CD4-positive, alpha-beta T cell (primary cell): ENCODE measurements around the gene FOXO3. TPM values are rescaled to one million over a fixed set of nuclear protein-coding genes. Genes with fewer than 3 reads are reported as not detected.

Experiments
- ATAC-seq: fragments of 200-7000 bp; cut with Tn5 transposase; one replicate; pipeline ENCODE4 v1.10.0; 2022; ENCODE audit warnings: mild to moderate bottlenecking; ENCODE audit not compliant: poor library complexity
- CTCF ChIA-PET: fragments of 350-600 bp; sonication (Branson Sonifier 250); formaldehyde crosslinking; loops from one replicate; lab custom pipeline; 2021; ENCODE audit warnings: antibody characterized with exemption, inconsistent platforms; lab: Charles Lee
- POLR2A ChIA-PET: fragments of 350-600 bp; sonication (Branson Sonifier 250); formaldehyde crosslinking; loops from one replicate; lab custom pipeline; 2021; ENCODE audit warnings: antibody characterized with exemption, inconsistent platforms; lab: Charles Lee
- DNase-seq, 14 experiments: peaks; one replicate each; pipeline ENCODE4 v3.0.0-alpha.2; 2013 to 2020; ENCODE audit warnings: mixed read lengths in 2 of 14
- H3K27ac ChIP-seq, 2 donors: one replicate each; pipeline versions ENCODE4 v1.5.1 to v1.7.0; 2013; ENCODE audit warnings: low read length in 2 of 2, low read depth in 1 of 2, mild to moderate bottlenecking in 1 of 2
- H3K27me3 ChIP-seq, 2 experiments: 1 replicate in 1 of 2; 2 replicates in 1 of 2; pipeline versions ENCODE4 v1.6.1 to v1.7.0; 2013; ENCODE audit warnings: low read length in 2 of 2, control low read depth in 1 of 2, mild to moderate bottlenecking in 1 of 2, moderate library complexity in 1 of 2; ENCODE audit not compliant: insufficient read depth in 2 of 2, control insufficient read depth in 1 of 2
- H3K36me3 ChIP-seq: one replicate; pipeline ENCODE4 v1.6.1; 2013; ENCODE audit warnings: low read length, control low read depth; ENCODE audit not compliant: insufficient read depth
- H3K4me1 ChIP-seq: one replicate; pipeline ENCODE4 v1.6.1; 2013; ENCODE audit warnings: low read length, control low read depth; ENCODE audit not compliant: insufficient read depth
- H3K4me3 ChIP-seq: one replicate; pipeline ENCODE4 v1.5.1; 2013; ENCODE audit warnings: mild to moderate bottlenecking, low read length, moderate library complexity
- H3K9me3 ChIP-seq, 2 experiments: 1 replicate in 1 of 2; 2 replicates in 1 of 2; pipeline versions ENCODE4 v1.6.1 to v1.7.0; 2013; ENCODE audit warnings: low read length in 2 of 2, mild to moderate bottlenecking in 2 of 2, control low read depth in 1 of 2, moderate library complexity in 1 of 2; ENCODE audit not compliant: control insufficient read depth in 1 of 2, insufficient read depth in 1 of 2
- H3K27ac Mint-ChIP-seq: one replicate; pipeline ENCODE4 v1.8.0; 2020; ENCODE audit warnings: mixed read lengths
- H3K27me3 Mint-ChIP-seq: one replicate; pipeline ENCODE4 v1.8.0; 2021; ENCODE audit warnings: mixed read lengths
- H3K36me3 Mint-ChIP-seq: one replicate; pipeline ENCODE4 v1.8.0; 2021; ENCODE audit warnings: low read depth, mixed read lengths
- H3K4me1 Mint-ChIP-seq: one replicate; pipeline ENCODE4 v1.8.0; 2021; ENCODE audit warnings: low read depth, mixed read lengths
- H3K4me3 Mint-ChIP-seq: one replicate; pipeline ENCODE4 v1.8.0; 2020; ENCODE audit warnings: mild to moderate bottlenecking, mixed read lengths
- H3K9me3 Mint-ChIP-seq: one replicate; pipeline ENCODE4 v1.8.0; 2020; ENCODE audit warnings: mixed read lengths
- intact Hi-C, 2 experiments: fragments of 100-400 bp; cut with DNase I in 1 of 2; cut with micrococcal nuclease in 1 of 2; formaldehyde crosslinking; loops; one replicate each; pipeline versions ENCODE4 v1.15.1 to v1.9.0; 2023 to 2025; cut with DNase I, micrococcal nuclease
- total RNA-seq, 174 experiments: library from RNA in 2 of 174; stranded (reverse) in 2 of 174; gene quantifications; one replicate each; pipeline ENCODE4 v1.2.3 and lab custom pipeline; 2021 to 2026
- TF ChIP-seq, protein P1 (sequence below): fragments of 200-600 bp; IDR thresholded peaks from one replicate; pipeline ENCODE4 v1.8.0; 2022; ENCODE audit warnings: antibody characterized with exemption, mild to moderate bottlenecking

FOXO3 gene
- total RNA-seq, 2 experiments from 2014 or later = 24.3 to 25.3 TPM

- H3K4me3 Mint-ChIP-seq = no peak overlapping the region
- peaks cover 68% of the 10 kb centered on the region for H3K4me1 Mint-ChIP-seq
- POLR2A ChIA-PET = no interaction called here
These were observed 21.9 kb downstream of the FOXO3 start for GRCh38 chr6:108582618-108583017.

GRCh38 chr6:108584323-108584722 is 23.6 kb downstream of the FOXO3 start:
- DNase-seq (no peak), ATAC-seq (no peak)
- ChIA-PET CTCF (no interaction called here), POLR2A (no interaction called here)
- Histone ChIP-seq H3K36me3 (no peaks in the 10 kb centered on the region), H3K4me3 (no peak overlapping the region), H3K9me3 (no peaks in the 10 kb centered on the region), H3K27me3 (no peaks in the 10 kb centered on the region), H3K4me1 (peaks cover 32% of the 10 kb centered on the region), H3K27ac (no peak overlapping the region)
- intact Hi-C loops = no loop called here
- Mint-ChIP-seq H3K4me3 (no peak overlapping the region), H3K27ac (no peak overlapping the region), H3K27me3 (no peaks in the 10 kb centered on the region), H3K4me1 (peaks cover 68% of the 10 kb centered on the region), H3K9me3 (no peaks in the 10 kb centered on the region), H3K36me3 (no peaks in the 10 kb centered on the region)
- TF ChIP-seq, protein P1, sequence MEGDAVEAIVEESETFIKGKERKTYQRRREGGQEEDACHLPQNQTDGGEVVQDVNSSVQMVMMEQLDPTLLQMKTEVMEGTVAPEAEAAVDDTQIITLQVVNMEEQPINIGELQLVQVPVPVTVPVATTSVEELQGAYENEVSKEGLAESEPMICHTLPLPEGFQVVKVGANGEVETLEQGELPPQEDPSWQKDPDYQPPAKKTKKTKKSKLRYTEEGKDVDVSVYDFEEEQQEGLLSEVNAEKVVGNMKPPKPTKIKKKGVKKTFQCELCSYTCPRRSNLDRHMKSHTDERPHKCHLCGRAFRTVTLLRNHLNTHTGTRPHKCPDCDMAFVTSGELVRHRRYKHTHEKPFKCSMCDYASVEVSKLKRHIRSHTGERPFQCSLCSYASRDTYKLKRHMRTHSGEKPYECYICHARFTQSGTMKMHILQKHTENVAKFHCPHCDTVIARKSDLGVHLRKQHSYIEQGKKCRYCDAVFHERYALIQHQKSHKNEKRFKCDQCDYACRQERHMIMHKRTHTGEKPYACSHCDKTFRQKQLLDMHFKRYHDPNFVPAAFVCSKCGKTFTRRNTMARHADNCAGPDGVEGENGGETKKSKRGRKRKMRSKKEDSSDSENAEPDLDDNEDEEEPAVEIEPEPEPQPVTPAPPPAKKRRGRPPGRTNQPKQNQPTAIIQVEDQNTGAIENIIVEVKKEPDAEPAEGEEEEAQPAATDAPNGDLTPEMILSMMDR = no peak

More at GRCh38 chr6:108582618-108583017, 21.9 kb downstream of the FOXO3 start:
- H3K36me3 Mint-ChIP-seq = peaks cover 7% of the 10 kb centered on the region
- DNase-seq (no peak), ATAC-seq (no peak)
- no peaks in the 10 kb centered on the region for H3K27me3 Mint-ChIP-seq
- H3K27ac Mint-ChIP-seq = no peak overlapping the region
- Histone ChIP-seq H3K4me1 (peaks cover 23% of the 10 kb centered on the region), H3K27ac (no peak overlapping the region), H3K9me3 (no peaks in the 10 kb centered on the region), H3K4me3 (no peak overlapping the region), H3K36me3 (peaks cover 3% of the 10 kb centered on the region), H3K27me3 (no peaks in the 10 kb centered on the region)
- no peaks in the 10 kb centered on the region for H3K9me3 Mint-ChIP-seq
- CTCF ChIA-PET = no interaction called here
- TF ChIP-seq, protein P1 = no peak
- intact Hi-C loops = no loop called here

GRCh38 chr6:108585359-108585758 is 24.6 kb downstream of the FOXO3 start:
- H3K36me3 Mint-ChIP-seq = no peaks in the 10 kb centered on the region
- Histone ChIP-seq H3K27me3 (no peaks in the 10 kb centered on the region), H3K4me1 (peaks cover 31% of the 10 kb centered on the region), H3K4me3 (no peak overlapping the region), H3K9me3 (no peaks in the 10 kb centered on the region), H3K27ac (no peak overlapping the region), H3K36me3 (no peaks in the 10 kb centered on the region)
- intact Hi-C loops = no loop called here
- no peaks in the 10 kb centered on the region for H3K9me3 Mint-ChIP-seq
- H3K27me3 Mint-ChIP-seq = no peaks in the 10 kb centered on the region
- POLR2A ChIA-PET = no interaction called here
- H3K27ac Mint-ChIP-seq = no peak overlapping the region
- ATAC-seq (no peak), DNase-seq (no peak)
- peaks cover 74% of the 10 kb centered on the region for H3K4me1 Mint-ChIP-seq
- no peak overlapping the region for H3K4me3 Mint-ChIP-seq
- CTCF ChIA-PET = no interaction called here
- TF ChIP-seq, protein P1 = no peak
